Measurements from ENCODE around the gene PRG2.

Gene PRG2, protein sequence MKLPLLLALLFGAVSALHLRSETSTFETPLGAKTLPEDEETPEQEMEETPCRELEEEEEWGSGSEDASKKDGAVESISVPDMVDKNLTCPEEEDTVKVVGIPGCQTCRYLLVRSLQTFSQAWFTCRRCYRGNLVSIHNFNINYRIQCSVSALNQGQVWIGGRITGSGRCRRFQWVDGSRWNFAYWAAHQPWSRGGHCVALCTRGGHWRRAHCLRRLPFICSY

DNA sequence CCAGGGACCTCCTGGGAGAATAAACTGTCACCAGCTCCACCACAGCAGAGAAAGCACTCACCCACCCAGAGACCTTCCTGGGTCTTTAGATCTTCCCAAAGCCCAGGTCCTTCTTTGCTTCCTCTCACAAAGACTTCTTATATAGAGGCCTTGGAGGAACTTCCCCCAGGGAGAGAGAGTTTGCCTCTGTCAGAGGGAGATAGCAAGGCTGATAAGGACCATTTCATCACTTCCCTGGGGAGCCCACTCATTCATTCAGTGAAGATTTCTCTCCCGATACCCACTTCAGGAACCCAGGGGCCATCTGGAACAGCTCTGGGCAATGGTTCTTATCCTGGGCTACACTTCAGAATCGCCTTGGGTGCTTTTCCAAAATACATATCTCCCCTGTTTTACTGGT lies at the start of gene PRG2:
TSS of gene PRG2 (minus strand) at position 116 of the 400 bp plus-strand sequence. CDS start 706 bp downstream, outside the sequence.
- DNase-seq (ENCODE audit: low spot score), result no peak

DNA sequence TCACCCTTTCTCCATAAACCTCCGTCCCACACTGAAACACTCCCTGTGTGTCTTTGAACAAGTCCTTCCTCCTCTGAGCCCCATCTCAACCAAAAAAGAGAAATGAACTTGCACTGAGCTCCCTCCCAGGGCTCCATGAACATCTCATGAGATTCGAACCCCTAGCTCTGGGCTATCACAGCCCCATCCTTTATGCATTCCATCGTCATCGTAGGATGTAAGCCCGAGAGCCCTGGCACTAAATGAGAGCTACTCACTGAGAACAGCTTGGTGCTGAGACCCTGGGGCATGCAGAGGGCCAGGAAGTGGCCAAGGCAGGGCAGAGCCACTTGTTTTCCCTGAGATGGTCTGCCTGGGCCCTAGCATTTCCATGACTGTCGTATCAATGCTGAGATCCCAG lies 49.3 kb upstream of the PRG2 start:
- DNase-seq (ENCODE audit: low spot score), result no peak

DNA sequence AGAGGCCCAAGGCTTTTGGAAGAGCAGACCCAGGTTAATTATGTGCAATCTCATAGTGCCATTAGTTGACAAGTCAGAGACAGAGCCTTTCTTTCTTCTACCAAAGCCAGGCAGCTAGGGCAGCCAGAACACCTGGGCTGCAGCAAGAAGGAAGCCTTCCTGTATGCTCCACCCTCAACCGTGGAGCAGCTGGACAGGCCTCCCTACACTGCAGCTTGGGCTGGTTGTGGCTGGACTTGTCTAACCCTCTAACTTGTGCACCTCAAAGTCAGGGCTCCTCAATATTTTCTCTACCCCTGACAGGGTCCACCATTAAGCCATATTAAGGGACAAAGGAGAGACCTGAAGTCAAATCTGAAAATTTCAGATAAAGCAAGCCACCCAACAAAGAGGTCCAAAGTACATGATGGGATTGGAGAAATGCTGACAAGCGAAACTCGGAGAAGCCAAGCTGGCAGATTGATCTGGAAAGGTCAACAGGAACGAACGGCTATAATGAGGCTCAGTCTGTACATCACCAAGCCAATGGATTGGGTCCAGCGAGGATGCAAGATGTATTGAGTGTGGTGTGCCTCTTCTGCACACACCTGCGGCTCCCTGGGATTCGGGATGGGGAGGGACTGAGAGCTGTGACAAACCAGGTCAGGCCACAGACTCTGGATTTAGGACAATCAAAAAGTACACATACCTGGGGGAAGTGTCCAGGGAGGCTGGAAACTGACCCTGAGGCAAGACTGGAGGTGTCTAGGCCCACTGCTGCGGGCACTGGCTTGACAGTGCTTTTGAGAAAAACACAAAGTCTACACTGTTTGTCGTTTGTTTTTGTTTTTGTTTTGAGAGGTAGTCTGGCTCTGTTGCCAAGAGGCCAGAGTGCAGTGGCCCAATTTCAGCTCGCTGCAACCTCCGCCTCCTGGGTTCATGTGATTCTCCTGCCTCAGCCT lies 48.2 kb upstream of the PRG2 start:
- no peak for DNase-seq (ENCODE audit: low spot score)

DNA sequence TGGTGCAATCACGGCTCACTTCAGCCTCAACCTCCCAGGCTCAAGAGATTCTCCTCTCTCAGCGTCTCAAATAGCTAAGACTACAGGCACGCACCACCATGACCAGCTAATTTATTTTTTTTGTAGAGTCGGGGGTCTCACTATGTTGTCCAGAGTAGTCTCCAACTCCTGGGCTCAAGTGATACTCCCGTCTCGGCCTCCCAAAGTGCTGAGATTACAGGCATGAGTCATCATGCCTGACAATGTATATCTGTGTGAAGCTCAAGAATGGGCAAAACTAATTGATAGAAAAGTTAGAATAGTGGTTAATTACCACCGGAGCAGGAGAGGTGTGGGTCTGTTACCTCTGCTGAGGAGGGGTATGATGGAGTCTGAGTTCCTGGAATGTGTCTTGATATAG lies 45.6 kb upstream of the PRG2 start:
- no peak for DNase-seq (ENCODE audit: low spot score)

DNA sequence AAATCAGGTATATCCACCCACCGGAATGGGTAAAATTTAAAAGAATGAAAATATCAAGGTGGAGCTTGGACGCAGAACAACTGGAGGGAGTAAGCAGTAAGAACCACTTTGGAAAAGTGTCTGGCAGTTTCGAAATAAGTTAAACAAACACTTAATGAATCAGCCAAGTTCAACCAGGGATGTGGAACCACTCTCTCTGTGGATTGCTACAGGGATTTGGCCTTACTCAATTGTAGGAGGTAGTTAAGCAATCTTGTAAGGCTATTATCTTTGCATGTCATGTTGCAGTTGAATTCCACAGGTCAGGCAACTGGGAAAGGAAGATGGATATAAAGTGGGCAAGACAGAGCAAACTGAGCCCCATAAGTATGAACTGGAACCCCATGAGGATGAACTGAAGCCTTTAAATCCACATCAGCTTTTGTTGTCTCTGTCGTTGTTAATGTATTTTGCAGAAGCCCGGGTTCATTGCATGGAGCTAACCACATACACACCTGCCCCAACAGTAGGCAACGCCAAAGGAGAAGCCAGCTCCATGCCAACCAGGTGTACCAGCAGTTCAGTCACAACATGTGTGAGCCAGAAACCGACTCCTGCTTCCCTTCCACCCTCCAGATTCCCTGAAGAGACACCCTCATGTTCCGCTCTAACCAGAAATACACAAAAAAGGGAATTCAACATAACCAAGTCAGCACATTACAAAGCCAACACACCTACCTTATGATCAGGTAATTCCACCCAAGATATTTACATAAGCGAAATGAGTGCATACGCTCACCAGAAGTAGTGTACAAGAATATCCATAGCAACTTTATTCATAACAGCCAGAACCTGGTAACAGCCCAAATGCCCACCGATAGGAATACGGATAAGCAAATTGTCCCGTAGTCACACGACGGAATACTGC lies 44.4 kb upstream of the PRG2 start:
- DNase-seq (ENCODE audit: low spot score), result no peak

DNA sequence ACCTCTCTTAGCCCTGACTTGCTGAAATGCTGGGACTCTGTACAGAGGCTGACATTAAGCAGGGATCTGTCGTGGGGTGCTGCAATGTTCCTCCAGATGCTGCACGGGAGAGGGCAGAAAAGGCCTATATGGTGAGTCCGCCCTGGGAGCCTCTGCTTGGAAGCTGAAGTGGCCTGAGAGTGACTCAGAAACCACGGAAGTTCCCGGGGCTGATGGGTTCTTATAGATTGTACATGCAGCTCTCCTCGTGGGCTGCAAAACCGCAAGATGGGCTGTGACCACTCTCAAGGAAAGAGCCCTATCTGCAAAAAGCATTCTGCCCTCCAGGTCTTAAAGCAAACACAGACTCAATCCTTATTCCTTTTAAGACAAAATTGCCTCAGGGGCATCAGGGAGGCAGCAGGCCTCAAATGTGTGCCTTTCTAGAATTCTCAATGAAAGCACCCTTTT lies 42.3 kb upstream of the PRG2 start:
- no peak for DNase-seq (ENCODE audit: low spot score)

DNA sequence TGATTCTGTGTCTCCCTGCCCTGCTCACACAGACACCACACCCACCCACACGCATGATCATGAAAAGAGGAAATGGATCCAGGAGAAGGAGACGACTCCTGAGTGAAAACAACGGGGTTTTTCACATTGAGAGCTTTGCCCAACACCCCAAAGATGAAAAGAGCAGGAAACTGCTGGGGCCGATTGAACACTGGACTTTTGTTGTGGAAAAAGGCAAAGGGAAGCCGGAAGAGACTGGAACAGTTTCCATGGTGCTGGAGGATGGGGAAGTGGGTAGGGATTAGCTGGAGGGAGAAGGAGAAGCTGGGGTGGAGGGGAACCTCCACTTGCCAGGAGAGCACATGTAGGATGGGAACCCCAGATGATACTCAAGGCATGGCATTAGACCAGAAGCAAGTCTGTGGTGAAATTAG lies 41.7 kb upstream of the PRG2 start:
- DNase-seq (ENCODE audit: low spot score), result peak; percentile 16

DNA sequence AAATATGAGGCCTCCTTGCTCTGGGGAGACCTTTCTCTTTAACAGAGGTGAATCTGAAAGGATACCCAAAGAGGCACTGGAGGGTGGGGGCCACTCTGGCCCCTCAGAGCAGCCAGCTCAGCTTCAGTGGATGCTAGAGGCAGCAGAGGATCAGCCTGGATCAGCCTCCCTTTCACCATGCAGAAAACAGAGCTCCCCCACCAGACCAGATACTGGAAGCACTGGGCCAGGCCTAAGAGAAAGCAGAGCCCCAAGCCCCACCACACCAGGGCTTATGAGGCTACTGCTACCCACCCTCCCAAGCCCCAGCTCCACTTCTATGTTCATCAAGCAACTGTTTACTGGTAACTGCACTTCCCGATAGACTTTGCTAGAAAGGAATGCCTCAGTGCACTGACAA lies 40.5 kb upstream of the PRG2 start:
- DNase-seq (ENCODE audit: low spot score), result no peak

DNA sequence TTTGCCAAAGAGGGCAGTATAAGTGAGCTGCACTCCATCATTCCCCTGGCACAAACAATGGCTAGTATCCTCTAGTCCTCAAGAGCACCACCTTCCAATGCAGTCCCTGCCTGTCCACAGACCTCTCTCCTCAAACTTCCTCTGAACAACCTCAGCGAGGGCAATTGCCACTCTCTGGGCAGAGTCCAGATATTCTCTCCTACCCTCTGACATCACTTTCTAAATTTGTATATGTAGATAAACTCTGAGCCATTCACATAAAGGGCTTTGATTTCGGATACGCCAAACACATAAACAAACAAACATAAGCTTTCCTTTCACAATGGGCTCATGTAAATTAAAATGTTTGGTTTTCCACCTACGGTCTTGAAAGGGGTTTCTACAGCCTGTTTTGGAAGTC lies 39.5 kb upstream of the PRG2 start:
- DNase-seq (ENCODE audit: low spot score), result no peak

DNA sequence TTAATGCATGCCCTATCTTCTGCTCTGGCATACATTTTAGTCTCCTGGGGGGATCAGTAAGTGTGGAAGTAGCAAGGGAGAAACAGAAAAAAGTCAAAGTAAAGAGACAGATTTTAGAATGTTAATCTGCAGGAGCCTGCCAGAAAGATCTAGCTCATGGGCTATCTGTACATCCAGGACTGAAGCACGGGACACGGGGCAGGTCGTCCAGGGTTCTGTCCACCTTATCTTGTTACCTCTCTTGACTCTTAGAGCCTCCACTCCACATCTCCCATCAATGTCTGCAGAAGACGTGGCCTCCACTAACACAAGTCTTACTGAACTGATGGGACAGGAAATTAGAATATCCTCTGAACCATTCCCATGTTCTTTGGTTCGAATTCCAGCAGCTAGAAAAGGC lies 38.2 kb upstream of the PRG2 start:
- no peak for DNase-seq (ENCODE audit: low spot score)

DNA sequence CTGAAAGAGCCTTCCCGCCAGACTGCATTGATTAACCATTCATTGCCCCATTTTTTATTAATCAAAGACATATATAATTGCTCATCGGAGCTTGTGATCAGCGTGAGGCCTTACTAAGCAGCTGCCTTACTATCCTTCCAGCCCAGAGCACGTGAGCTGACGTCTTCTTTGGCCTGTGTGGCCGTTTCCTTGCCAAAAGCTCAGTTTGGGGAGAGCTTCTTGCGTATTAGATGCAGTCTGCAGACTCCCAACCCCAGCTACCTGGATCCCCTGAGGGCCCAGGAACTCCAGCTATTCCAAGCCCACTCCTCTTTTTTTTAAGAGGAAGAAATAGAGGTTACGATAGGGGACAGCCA lies 37.3 kb upstream of the PRG2 start:
- DNase-seq (ENCODE audit: low spot score), result peak; percentile 49

DNA sequence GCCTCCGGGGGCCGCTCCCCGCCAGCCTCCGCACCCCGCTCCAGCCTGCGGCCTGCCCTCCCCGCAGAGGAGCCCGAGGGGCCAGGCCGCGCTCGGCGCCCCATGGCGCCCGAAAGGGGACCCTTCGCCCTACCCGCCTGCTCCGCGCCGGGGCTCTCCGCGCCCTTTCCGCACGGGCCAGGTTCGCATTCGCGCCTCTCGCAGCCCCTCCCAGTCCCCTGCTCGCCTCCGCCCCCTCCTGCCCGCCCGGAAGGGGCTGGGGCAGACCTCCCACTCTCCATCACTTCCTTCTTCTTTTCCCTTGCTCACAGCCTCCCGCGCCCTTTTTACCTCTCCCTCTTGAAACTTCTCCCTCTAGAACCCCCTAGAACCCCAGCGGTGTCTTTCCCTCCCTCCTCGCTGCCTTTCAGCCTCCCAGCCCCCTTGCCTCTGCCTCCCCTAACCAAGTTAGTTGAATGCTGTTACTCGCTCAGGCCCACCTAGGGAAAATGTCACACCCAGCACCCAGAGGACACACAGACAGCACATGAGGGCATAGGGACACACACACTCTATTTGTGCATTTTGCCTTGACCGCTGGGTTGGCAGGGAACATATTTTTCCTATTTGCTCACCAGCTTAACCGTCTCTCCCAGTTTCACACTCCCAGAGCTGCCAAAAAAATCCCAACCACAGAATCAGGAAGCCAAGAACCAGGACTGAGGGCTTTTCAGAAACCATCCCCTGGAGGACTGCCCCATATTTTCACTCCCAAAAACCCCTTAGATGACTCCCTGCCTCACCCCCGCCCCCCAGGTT lies 36.7 kb upstream of the PRG2 start, which contains the start of gene SLC43A3:
TSS of gene SLC43A3 (minus strand) at position 193 of the 798 bp plus-strand sequence. CDS start 949 bp downstream, outside the sequence.
- DNase-seq (ENCODE audit: low spot score), result peak; percentile 56

DNA sequence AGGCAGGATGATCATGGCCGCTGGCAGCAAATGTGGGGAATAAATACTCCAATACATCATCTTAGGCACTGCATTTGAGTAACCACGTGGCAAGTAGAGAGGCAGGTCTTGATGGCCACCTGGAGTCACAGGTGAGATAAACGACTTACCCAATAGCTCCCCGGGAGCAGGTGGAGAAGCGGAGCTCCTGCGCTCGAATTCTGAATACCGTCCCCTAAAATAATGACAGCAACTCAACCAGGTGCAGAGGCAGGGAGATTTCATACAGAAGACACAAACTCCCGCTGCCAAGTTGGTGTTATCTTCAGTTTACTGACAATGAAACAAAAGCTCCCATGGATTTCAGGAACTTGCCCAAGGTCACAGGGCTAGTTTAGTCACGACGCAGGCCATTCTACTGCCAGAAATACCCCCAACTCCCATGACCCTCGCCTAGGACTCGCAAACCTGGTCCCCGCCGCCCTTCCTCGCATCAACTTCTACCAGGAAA lies 36.0 kb upstream of the PRG2 start:
- DNase-seq (ENCODE audit: low spot score), result no peak

DNA sequence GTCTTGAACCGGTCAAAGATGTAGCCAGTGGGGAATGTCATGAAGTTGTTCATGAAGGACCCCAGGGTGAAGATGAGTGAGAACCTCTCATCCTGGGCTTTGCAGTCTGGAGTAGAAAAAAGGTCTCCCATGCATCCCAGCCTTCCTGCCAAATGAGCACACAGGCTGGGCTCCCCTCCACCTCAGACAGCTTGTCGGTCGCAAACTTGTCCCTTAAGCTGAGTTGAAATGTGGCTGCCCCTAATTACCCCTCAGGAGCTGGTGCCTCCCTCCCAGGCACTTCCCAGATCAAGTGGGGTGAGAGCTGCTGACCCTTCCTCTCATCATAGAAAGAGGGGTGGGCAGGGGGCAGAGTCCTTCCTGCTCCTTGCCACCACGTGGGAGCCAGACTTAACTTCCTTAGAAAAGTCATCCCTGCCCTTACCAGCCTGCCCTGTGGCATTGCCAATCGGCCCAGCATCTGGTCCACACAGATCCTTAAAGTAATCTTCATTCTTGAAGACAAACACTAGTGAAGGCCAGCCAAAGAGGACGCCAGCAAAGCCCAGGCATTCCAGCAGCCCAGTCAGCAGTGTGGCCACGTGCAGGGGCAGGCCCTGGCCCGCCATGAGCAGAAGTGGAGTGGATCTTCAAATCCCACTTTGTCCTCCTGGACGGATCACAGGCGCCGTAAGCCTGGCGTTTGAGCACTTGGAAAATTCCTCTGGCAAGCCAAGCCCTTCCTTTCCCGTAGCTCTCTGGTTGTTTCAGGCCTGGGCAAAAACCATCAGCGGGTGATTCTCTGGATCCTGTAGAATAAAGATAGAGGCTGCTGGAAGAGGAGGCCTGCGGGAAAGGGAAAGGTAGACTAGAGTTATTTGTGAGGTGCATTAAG lies 35.4 kb upstream of the PRG2 start:
- peak; percentile 34 for DNase-seq (ENCODE audit: low spot score)

DNA sequence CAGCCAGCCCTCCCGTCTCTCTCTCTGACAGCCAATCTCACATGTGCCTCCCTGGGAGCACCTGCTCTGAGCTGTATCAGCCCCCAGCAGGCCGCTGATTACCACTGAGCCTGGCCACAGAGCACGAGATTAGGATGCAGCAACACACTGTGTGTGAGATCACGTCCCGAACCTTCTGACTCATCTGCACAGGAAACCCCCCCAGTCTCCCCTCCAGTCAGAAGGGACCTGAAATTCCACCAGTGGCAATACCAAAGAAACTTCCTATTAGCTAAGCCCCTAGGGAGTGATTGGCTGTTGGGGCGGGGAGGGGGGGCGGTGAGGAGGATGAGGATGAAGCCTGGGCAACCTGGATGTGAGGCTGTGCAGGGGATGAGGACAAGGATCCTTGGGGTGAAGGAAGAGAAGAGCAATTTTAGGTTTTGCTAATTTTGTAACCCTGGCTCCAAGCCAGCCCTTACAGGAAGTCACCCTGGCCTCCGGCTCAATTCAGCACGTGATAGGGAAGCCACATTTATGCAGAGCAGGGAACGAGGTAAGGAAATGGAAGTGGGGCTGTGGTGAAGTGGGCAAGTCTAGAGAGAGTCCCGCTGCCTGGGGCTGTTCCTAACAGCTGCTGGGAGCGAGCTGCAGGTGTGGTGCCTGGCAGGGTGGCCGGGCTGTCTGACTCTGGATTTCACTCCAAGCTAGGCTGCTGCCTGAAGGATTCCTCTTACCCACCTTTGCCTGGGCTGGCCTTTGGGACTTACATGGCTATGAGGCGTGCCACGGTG lies 34.5 kb upstream of the PRG2 start:
- DNase-seq (ENCODE audit: low spot score), result no peak

DNA sequence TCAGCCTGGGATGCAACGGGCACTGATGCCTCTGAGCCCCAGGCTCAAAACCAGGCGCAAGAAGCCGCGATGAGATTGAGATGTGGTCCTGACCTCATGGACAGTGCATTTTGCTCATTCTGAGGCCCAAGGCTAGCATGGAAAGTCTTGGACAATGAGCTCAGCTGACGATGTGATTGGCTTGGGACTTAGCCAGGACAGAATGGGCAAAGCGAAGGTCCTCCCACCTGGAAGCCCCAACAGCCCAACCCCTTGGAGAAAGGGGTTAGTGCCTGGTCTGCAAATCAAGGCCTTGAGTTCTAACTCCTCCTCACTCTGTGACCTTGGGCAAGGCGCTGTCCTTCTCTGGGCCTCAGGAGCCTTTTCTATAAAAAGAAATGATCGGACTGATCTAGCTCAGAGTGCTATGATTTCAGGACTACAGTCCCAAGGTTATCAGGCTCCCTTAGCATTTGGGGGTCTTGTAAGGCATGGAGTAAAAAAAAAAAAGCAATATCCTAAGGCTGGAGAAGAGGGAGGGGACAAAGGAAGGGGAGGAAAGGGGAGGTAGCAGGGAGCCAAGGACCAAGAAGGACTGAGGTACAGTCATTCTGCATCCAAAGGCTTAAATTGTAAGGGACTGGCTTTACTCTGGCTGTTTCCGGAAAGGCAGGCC lies 33.8 kb upstream of the PRG2 start:
- no peak for DNase-seq (ENCODE audit: low spot score)

DNA sequence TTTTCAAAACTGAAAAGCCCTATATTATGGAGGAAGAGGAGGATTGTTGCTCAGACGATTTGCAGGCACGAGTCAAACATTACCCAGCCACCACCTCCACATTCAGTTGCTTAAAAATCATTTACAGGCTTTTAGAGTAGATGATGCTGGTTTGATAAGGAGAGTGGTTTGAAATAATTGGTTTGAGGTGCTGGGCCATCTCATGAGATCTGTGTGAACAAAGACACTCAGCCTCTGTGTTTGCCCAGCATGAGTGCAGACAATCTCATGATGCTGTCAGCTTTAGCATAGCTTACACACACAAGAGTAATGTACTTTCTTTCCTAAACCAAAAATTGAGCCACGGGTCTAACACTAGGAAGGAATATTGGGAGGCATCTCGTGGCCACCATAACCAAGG lies 32.2 kb upstream of the PRG2 start:
- DNase-seq (ENCODE audit: low spot score), result no peak

DNA sequence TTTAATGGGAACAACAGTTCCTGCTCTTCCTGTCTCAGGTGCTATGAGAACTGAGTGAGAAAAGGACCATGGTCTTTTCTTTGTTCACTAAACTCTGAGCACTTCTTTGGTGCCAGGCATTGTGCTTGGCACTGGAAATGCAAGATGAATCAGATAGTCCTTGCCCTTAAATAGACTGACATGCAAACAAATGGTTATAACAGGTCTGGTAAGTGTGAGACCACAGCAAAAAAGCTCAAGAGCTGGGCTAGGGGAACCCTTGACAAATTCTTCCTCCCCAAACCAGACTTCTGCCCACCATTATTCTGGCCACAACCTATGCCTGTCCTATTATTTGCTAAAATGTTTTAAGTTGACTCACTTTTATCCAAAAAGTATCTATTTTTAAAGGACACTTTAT lies 31.4 kb upstream of the PRG2 start:
- DNase-seq (ENCODE audit: low spot score), result no peak

DNA sequence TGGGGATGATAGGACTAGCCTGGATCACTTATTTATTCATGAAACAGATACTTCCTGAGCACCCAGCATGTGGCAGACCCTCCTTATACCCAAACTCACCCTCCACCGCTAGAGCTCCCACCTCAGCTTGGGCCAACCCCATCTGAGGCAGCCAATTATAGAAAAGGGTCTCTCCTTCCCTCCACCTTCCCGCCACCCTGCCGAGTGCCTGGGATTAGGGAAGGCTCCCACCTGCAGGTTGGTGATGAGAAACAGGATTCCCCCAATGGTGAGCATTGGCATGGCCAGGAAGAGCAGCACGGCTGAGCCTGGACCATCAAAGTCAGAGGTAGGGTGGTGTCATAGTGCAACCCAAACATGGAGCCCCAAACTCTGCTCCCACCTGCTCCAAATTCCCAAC lies 30.6 kb upstream of the PRG2 start:
- DNase-seq (ENCODE audit: low spot score), result no peak
